SKM-1 treated with dmso at 0.1 percent for 144 hours (cell line): ENCODE measurements around the gene KCNIP3.

Source experiments
- DNase-seq: peaks from one replicate; lab custom pipeline; 2025; ENCODE audit not compliant: unreplicated experiment; lab: John Stamatoyannopoulos, UW

KCNIP3 gene

DNA sequence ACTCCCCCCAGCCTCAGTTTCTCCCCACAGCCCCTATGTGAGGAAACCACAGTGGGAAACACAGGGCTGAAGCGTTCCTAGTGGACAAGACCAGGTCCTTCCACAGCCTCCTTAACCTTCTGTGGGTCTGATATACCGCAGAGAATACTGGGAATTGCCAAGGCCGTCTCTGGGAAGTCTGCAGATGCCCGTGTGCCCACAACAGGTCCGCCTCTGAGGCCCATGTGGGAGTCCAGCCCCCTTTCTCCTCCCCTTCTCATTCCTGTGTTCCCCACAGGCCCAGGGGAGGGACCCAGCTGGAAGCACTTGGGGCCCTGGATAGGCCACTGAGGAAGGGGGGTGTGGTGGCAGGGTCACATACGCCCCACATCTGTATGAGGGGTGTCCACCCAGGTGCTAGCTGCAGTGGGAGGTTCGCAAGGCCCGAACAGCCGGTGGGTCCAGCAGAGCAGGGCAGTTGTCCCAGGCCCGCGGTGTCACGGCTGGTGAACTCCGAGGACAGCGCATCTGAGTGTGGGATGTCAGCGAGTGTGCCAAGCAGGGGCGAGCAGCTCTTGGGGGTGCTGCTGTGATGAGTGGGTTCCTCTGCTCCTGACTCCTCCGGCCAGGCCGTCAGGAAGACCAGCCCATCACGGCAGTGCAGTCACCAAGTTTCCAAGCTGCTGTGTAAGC, 2.4 kb upstream of the KCNIP3 start:
- no peak for DNase-seq

DNA sequence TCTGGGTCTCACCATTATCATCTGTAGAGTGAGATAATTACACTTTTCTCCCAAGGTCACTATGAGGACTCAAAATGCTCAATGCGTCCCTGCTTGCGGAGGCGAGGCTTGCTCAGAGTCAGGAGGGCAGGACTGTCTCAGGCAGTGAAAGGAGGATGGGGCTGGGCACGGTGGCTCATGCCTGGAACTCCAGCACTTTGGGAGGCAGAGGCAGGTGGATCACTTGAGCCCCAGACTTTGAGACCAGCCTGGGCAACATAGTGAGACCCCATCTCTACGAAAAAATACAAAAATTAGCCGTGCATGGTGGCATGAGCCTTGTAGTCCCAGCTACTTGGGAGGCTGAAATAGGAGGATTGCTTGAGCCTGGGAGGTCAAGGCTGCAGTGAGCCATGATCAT, 1.8 kb upstream of the KCNIP3 start:
- no peak for DNase-seq

DNA sequence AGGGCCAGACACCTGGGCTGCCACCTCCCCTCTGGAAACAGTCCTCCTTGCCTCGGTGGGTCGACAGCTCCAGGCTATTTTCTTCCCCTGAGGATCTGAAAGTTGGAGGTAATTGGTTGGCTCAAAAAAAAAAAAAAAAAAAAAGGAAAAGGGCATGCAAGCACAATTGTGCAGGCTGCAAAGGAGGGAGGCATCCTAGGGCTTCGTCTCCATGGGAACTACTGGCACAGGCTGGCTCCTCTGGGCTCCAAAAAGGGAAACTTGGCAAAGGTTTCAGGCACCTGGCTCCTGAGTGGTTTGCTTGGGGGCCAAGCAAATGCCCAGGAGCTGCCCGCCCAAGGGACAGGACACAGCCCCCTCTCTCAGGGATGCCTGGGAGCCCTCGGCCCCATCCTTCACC, 1.1 kb upstream of the KCNIP3 start:
- no peak for DNase-seq

DNA sequence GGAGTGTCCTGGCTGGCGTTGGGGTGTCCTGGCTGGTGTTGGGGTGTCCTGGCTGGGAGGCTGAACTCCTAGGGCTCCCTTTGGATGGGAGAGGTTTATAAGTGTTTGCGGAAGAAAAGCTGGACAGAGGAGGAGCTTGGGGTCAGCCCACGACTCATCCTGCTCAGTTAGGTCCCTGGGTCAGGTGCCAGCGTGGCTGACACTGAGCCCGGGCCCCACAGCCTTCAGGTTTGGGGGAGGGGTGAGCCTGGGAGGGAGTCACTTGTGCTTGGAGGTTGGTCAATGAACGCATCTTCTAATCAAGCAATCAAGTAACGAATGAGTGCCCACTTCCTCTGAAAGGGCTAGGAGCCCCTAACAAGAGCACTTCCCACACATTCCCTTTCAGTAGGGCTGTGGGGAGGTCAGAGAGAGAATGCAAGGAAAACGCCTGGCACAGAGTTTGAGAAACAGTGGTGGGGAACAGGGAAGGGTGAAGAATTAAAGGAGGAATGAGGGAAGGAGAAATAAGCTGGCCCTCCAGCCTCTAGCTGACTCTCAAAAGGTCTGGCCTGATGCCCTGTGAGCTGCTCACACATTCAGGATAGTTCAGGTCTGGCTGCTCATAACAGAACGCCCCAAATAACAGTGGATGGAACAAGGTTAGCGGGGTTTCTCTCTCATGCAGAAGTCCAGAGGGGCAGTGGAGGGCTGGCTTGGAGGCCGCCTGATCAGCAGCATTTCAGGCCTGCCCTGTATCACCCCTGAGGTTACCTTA, 670 bp downstream of the KCNIP3 start:
- DNase-seq: no peak

DNA sequence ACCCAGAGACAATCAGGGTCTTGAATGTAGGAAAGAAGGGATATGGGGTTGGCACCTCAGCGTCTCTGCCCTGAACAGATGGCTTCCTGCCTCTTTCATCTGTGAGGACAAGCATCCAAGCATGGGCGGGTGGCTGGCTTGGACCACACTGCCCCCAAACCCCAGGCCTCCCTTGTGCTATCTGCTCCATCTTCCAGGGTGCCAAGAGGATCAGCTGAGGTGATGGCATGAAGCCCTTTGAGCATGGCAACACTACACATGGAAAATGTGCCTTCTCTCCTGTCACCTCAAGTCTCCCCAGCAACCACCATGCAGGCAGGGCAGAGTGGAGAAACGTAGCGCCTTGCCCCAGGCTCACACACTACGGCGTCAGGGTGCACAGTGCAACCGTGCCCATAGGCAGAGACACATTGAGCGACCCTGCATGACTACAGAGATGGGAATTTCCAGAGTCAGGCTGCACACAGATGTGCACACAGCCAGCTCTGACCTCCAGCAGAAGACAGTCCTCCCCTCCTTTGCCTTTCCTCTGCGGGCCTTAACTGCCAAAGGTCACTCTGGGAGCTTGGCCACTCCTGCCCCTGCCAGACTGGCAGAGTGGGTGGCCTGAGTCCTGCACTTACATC, 1.5 kb downstream of the KCNIP3 start:
- DNase-seq: no peak

DNA sequence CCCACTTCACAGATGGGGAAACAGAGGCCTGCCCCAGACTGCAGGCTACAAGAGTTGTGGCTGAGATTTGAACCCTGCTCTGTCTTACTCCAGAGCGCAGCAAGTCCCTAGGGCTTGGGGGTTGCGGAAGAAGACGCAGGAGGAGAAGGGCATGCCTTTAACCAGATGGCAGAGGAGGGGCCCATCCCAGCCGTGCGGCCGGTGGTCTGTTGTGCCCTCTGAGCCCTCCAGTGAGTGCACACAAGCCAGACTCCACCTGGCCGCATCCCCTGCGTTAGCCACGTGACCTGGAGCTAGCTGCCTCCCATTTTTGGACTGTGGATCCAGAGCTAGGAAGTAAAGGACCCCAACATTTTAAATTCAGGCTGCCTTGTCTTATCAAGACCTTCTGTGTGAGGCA, 2.8 kb downstream of the KCNIP3 start:
- no peak for DNase-seq

GRCh38 chr2:95300450-95300849, 3.3 kb downstream of the KCNIP3 start:
- no peak for DNase-seq

DNA sequence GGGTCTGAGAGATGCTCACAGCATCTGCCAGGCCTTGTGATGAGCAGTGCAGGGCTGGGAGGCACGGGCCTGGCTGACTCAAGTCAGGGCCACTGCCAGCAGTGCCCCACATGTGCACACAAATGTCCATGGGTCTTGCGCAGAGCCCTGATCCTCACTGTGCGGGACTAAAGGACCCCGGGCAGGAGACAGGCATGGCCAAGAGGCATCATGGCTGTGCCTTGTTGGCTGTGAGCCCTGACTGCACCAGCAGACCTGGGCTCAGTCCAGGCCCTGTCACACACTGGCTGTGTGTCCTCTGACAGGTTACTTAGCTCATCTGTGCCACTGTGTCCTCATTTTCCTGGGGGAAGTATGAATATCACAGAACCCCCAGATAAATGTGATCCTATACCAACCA, 4.0 kb downstream of the KCNIP3 start:
- DNase-seq: no peak

DNA sequence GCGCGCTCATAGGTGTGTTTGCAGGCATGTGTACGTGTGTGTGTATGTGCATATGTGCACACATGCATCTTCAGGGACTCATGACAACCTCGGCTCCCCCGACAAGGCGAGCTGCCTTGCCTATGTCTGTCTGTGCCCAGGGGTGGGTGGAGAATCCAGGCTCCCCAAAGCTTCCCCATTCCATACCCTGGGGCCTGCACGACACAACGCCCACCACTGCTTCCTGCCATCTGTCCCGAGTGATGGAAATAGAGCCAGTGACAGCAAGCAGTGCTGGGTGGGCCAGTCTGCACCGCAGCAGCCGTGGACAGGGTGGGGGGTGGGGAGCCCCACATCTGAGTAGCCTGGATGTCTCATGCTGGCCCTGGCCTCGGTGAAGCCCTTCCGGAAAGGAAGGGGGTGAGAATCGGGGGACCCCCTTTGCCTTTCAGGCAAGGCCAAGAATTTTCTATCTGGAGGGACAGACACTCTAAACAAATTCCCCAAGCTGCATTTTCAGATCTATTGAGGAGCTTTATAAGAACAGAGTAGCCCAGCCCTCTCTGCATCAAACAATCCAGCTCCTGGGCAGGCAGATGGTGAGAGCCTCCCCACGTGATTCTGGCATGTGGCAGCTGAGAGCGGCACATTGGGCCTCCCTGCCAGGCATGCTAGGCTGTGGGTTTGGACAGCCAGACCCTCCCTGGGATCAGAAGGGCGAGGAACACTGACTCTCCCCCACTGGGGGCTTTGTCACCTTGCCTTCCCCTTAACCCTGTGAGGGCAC, 4.9 kb downstream of the KCNIP3 start:
- no peak for DNase-seq

DNA sequence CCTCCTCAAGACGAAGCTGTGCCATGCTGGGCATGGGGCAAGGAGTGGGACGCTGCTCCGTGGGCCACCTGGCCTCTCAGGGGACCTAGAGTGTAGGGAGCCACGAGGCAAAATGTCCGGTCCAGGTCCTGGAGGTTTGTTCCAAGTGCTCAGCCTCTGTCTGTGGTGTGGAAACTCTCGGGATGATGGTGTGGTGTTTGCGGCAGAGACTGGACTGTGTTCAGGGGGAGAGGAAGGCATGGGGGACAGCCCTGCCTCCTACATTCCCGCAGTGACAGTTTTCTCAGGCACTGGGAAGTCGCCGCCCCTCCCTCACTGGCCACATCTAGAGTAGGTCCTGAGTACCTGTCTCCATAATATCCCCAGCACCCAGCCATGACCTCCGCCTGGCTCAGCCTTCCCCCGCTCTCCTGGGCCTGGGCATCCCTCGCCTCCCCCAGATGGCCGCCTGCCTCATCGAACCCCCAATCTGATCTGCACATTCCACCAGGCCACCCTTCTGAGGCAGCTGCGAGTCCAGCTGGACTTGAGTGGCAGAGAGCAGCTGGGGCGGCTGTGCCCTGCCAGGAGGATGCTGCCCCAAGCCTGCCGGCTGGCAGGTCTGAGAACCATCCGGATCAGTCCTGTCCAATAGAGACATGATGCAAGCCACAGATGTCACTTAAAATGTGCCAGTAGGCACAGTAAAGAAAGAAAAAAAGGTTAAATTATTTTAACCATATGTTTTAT, 6.2 kb downstream of the KCNIP3 start:
- DNase-seq: no peak

GRCh38 chr2:95305380-95306061, 8.4 kb downstream of the KCNIP3 start:
- DNase-seq: no peak

GRCh38 chr2:95306336-95306895, 9.3 kb downstream of the KCNIP3 start:
- no peak for DNase-seq

- no peak for DNase-seq
Measured at GRCh38 chr2:95307036-95307435, 9.9 kb downstream of the KCNIP3 start.

GRCh38 chr2:95307878-95308277, 10.7 kb downstream of the KCNIP3 start:
- DNase-seq: no peak

DNA sequence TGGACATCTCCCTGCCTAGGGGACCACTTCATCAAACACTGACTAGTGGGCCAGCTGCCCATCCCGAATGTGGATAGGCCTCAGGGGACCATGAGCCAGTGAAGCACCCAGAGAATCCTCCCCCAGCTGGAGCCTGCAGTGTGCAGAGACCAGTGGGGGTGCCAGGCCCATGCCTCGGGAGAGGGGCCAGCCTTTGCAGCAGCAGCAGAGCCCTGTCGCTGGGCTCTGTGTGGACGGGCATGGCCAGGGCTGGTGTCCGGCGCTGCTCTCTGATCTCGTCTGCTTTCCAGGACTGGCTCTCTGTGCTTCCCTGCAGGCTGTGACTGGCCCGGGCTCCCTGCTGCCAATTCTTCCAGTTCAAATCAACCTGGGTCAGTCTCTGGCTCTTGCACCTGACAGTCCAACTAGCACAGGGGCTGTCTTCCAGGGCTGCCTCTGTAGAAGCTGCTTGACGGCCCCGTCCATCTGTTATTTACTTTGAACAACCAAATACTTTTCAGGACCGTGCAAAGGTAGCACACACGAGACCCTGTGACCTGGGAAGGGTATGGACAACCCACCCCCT, 11.4 kb downstream of the KCNIP3 start:
- no peak for DNase-seq

DNA sequence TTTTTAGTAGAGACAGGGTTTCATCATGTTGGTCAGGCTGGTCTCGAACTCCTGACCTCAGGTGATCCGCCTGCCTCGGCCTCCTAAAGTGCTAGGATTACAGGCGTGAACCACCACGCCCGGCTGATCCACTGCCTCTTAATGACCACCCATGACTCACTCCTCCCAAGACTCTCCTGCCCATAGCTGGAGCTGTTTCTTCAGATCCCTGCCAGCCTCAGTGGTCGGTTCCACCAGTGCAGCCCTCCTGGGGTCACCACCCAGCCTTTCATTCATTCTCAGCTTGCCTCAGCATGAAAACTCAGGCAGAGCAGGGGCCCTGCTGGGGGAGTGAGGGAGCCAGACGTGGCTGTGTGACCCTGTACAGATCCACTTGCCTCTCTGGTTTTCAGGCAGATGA, 12.5 kb downstream of the KCNIP3 start:
- DNase-seq: no peak

DNA sequence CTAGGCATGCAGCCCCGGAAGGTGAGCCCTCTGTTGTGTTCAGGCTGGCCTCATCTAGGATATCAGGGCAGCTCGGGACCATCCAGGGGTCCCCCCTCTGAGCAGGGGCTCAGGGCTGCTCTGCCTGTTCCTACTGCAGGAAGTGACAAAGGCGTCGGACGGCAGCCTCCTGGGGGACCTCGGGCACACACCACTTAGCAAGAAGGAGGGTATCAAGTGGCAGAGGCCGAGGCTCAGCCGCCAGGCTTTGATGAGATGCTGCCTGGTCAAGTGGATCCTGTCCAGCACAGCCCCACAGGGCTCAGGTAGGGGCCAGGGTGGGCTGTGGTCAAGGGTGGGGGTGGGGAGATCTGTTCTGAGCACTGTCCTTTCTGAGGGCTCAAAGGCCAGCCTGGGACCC, 13.1 kb downstream of the KCNIP3 start:
- DNase-seq: no peak

DNA sequence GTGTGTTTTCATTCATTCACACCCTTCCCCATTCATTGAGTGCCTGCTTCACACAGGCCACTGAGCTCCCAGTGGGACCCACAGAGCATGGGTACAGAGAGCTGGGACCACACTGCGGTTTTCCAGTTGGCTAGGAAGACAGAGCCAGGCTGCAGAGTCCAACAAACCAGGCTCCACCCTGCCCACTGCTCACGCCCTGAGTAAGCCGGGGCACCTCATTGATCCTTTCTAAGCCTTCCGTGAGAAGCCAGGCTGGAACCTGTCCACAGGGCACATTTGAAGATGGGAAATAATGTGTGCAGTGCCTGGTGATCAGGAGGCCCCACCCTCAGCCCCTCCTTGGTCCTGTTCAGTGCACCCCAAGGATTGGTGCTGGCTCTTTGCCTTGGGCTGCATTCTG, 13.5 kb downstream of the KCNIP3 start:
- no peak for DNase-seq

DNA sequence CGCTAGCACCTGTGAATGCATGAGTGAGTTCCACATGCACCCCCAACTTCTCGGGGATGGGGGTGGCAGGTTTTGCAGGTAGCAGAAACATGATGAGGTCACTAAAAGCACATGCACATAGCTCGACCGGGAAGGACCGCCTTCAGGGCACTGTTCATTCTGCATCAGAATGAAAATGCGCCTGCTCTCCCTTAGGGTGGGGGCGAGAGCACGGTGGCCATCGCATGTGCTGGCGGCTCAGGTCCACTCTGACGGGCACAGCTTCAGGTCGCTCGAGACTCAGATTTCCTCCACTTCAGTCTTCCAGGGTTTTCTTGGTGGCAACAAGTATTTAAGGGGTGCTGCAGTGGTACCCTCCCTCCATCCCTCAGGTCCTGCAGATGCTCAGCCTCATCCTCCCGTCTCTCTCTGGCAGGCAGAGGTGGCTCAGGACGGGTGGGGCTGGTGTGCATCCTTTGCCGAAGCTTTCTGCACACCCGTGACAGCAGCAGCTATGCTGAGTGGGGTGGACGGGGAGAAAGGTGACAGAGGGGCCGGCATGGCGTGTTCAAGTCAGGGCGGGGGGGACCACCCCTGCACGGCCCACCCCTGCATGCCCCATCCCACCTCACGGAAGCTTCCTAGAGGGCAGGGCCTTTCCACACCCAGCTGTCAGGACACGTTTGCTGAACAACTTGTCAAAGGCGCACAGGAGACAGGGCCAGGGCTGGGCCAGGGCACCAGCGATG, 14.8 kb downstream of the KCNIP3 start:
- no peak for DNase-seq
